Measurements from ENCODE around the gene REV1.

Gene REV1

GRCh38 chr2:99451686-99452085 is 38.1 kb downstream of the REV1 start:
- in situ Hi-C loops (cut with HindIII; ENCODE audit: low sequenced_read_pairs), result no loop called here
- no peak overlapping the region for H3K4me3 ChIP-seq (ENCODE audit: low read depth, low read length)
- no peak for TF ChIP-seq CTCF (IDR thresholded peaks at IDR 0.05; ENCODE audit: low read depth, low read length)
- DNase-seq (ENCODE audit: low read depth, low spot score), result no peak

GRCh38 chr2:99451280-99451679 is 38.5 kb downstream of the REV1 start:
- no peak for DNase-seq (ENCODE audit: low read depth, low spot score)

GRCh38 chr2:99450199-99450598 is 39.6 kb downstream of the REV1 start:
- H3K4me3 ChIP-seq (ENCODE audit: low read depth, low read length), result no peak overlapping the region
- no peak for TF ChIP-seq CTCF (IDR thresholded peaks at IDR 0.05; ENCODE audit: low read depth, low read length)
- no peak for DNase-seq (ENCODE audit: low read depth, low spot score)
- in situ Hi-C loops (cut with HindIII; ENCODE audit: low sequenced_read_pairs), result no loop called here

More at GRCh38 chr2:99451280-99451679, 38.5 kb downstream of the REV1 start:
- H3K4me3 ChIP-seq (ENCODE audit: low read depth, low read length), result no peak overlapping the region
- TF ChIP-seq CTCF (IDR thresholded peaks at IDR 0.05; ENCODE audit: low read depth, low read length), result no peak
- in situ Hi-C loops (cut with HindIII; ENCODE audit: low sequenced_read_pairs), result no loop called here

- H3K4me3 ChIP-seq (ENCODE audit: low read depth, low read length), result no peak overlapping the region
- in situ Hi-C loops (cut with HindIII; ENCODE audit: low sequenced_read_pairs), result no loop called here
- peak; percentile 58 for DNase-seq (ENCODE audit: low read depth, low spot score)
- no peak for TF ChIP-seq CTCF (IDR thresholded peaks at IDR 0.05; ENCODE audit: low read depth, low read length)
Measured at GRCh38 chr2:99448556-99448955, 41.3 kb downstream of the REV1 start.

- no peak for TF ChIP-seq CTCF (IDR thresholded peaks at IDR 0.05; ENCODE audit: low read depth, low read length)
- in situ Hi-C loops (cut with HindIII; ENCODE audit: low sequenced_read_pairs), result no loop called here
- no peak overlapping the region for H3K4me3 ChIP-seq (ENCODE audit: low read depth, low read length)
- no peak for DNase-seq (ENCODE audit: low read depth, low spot score)
Measured at GRCh38 chr2:99445065-99445464, 44.8 kb downstream of the REV1 start.

- TF ChIP-seq CTCF (IDR thresholded peaks at IDR 0.05; ENCODE audit: low read depth, low read length), result no peak
- in situ Hi-C loops (cut with HindIII; ENCODE audit: low sequenced_read_pairs), result no loop called here
- DNase-seq (ENCODE audit: low read depth, low spot score), result no peak
- no peak overlapping the region for H3K4me3 ChIP-seq (ENCODE audit: low read depth, low read length)
Measured at GRCh38 chr2:99444222-99444621, 45.6 kb downstream of the REV1 start.

GRCh38 chr2:99442837-99443236 is 47.0 kb downstream of the REV1 start:
- TF ChIP-seq CTCF (IDR thresholded peaks at IDR 0.05; ENCODE audit: low read depth, low read length), result no peak
- no peak for DNase-seq (ENCODE audit: low read depth, low spot score)
- in situ Hi-C loops (cut with HindIII; ENCODE audit: low sequenced_read_pairs), result no loop called here
- no peak overlapping the region for H3K4me3 ChIP-seq (ENCODE audit: low read depth, low read length)
